Mammary microvascular endothelial cell (primary cell): Measurements from ENCODE around the gene CRADD. TPM values are rescaled to one million over a fixed set of nuclear protein-coding genes. Genes with fewer than 3 reads are reported as not detected.

ENCODE experiments used
- total RNA-seq: library from RNA; depleted of rRNA; stranded (reverse); fragments of >200 nt; gene quantifications from 2 replicates; pipeline ENCODE4 v1.2.3, GENCODE V29; 2015

Gene CRADD
- 57.2 and 61.2 TPM in 2 replicates for total RNA-seq

GRCh38 chr12:93677195-93678064 is at the start of gene CRADD:
CRADD (plus strand) TSS chr12:93677375.

Other genes starting within 250 kb of the CRADD start
- 77.7 and 79.3 TPM in 2 replicates for gene UBE2N, start 235.4 kb upstream of the CRADD start, total RNA-seq
- 71.2 and 72.1 TPM in 2 replicates for gene MRPL42, start 209.9 kb upstream of the CRADD start, total RNA-seq
- 150 and 158 TPM in 2 replicates for gene SOCS2, start 104.7 kb upstream of the CRADD start, total RNA-seq